HL-60/S4 treated with phorbol 12-myristate 13-acetate at 8.2 ng/mL for 4 days and 3 days (cell line): ENCODE results near the gene KCTD7.
"Not testable (repeated sequence)": the region's sequence is repeated elsewhere in the genome, so short reads cannot be mapped to it uniquely, and the experiment has no call there.

ENCODE experiments used
- in situ Hi-C: fragments of 300-500 bp; cut with MboI; formaldehyde crosslinking; loops from 2 replicates; pipeline ENCODE4 v1.15.0; 2022; ENCODE audit warnings: low sequenced_read_pairs

The KCTD7 gene

DNA sequence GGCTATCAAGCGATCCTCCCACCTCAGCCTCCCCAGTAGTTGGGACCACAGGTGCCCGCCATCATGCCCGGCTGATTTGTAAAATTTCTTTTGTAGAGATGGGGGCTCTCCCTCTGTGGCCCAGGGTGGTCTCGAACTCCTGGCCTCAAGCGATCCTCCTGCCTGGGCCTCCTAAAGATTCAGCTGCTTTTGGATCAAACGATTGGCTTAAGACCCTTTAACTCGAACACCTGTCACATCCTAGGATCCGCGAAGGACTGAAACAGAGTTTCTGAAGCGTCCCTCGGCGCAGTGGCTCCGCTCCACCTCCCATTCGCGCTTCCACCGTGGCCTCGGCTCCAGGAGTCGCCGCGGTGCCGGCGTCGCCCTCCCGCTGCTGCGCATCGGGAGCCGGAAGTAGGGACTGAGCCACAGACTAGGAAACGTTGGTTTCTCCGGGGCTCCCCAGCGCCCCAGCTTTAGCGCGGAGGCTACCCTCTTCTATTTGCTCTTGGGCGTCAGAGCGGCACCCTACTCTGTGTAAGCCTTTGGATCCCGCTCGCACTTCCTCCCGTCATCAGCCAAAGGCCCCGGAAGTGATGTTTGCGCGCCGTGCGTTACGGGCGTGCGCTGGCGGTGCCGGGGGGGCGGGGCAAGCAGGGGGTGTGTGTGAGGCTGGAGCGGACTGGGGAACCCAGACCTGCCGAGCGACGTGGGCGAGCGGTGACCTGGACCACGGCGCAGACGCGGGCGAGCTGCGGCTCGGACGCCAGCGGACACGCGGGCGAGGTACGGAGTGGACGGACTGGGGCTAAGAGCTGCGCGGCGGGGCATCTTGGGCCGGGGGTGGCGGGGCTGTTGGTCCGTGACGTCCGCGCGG is 53.0 kb downstream of the KCTD7 start:
- in situ Hi-C loops: no loop called here

DNA sequence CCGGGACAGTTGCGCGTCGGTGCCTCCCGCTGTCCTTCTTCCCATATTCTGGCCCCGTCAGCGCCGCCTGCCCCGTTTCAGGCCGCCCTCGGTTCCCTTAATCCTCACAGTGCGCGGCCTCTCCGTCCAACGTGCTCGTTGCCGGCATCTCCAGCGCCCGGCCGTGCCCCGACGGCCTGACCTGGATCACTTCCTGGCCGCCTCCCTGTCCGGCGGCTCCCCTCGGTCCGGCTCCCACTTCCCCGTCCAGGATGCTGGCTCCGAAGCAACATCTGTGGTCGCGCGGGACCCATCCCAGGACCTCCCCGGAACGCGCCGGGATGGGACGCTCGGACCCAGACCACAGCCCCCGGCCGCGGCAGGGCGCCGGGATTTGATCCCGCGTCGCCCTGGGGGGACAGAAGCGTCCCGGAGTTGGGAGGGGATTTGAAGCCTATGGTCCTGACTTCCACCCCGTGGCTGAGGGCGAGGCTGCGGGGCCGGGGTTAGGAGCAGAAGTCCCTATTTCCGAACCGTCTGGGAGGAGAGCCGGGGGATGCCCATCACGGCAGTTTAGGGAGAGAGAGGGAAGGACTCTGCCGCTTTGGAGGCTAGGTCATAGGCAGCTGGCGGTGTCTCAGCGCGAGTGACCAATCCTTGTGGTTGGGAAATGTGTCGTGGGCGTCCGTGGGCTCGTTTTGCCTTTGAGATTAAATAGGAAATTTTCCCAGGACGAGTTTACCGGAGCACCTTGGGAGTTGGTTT is 53.8 kb downstream of the KCTD7 start:
- in situ Hi-C loops: no loop called here

DNA sequence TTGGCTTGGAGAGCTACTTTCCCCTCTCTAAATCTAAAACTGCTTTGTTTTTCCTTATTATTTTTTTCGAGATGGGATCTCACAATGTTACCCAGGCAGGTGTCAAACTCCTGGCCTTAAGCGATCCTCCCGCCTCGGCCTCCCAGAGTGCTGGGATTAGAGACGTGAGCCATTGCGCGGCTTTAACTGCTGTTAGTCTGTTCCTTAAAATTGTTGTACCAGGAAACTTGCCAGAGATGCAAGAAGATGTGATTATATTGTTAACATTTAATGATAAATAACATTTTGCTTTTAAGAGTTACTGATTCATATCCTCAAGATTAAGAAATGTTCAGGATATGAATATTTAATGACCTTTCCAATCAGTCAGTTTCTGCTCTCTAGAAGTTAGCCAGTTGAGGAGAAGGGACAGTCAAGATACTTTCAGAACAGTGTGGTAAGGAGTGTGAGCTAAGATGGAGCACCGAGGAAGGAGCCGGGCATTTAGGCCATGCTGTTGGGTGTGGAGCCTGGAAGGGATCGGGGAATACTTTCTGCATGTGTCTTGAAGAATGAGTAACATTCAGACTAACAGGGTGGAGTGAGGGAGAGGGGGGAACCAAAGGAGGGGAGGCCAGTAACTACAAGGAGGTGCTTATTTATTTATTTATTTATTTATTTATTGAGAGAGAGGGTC is 54.6 kb downstream of the KCTD7 start:
- in situ Hi-C loops: not testable (repeated sequence)

DNA sequence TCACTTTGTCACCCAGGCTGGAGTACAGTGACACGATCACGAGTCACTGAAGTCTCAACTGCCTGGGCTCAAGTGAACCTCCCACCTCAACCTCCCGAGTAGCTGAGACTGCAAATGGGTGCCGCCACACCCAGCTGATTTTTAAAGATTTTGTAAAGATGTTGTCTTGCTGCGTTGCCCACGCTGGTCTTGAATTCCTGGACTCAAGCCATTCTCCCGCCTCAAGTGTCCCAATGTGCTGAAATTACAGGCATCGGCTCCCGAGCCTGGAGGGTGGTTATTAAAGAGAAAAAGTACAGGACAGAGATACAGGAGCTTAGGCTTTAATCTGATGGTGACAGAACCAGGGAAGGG is 55.1 kb downstream of the KCTD7 start:
- in situ Hi-C loops: no loop called here

DNA sequence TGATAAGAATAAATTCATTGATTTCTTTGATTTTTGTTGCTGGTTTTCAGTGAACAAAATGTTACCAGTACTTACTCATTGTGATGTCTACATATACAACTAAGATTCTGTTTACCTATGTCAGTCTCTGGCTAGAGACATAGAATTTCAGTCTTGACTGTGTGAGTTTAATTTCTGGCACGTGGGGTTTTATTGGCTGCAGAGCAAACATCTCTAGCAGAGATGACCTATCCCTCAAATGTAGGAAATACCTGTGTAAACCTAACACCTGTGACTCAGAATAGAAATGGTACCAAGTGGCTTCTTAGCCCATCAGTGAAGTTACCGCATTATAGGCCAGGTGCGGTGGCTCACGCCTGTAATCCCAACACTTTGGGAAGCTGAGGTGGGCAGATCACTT is 57.0 kb downstream of the KCTD7 start:
- in situ Hi-C loops: not testable (repeated sequence)

DNA sequence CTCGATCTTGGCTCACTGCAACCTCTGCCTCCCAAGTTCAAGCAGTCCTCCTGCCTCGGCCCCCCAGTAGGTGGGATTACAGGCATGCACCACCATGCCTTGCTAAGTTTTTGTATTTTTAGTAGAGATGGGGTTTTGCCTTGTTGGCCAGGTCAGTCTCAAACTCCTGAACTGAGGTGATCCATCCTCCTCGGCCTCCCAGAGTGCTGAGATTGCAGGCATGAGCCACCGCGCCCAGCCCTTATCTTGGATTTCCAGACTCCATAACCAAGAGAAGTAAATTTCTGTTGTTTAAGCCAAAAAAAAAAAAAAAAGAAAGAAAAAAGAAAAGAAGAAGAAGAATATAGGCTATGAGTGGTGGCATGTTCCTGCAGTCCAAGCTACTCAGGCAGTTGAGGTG is 58.5 kb downstream of the KCTD7 start:
- in situ Hi-C loops: no loop called here

DNA sequence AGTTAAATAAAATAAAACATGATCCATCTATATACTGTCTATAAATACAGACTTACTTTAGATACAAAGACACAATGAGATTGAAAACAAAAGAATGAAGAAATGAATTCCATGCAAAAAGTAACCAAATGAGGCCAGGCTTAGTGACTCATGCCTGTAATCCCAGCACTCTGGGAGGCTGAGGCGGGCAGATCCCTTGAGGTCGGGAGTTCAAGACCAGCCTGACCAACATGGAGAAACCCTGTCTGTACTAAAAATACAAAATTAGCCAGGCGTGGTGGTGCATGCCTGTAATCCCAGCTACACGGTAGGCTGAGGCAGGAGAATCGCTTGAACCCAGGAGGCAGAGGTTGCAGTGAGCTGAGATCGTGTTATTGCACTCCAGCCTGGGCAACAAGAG is 59.0 kb downstream of the KCTD7 start:
- in situ Hi-C loops: not testable (repeated sequence)

DNA sequence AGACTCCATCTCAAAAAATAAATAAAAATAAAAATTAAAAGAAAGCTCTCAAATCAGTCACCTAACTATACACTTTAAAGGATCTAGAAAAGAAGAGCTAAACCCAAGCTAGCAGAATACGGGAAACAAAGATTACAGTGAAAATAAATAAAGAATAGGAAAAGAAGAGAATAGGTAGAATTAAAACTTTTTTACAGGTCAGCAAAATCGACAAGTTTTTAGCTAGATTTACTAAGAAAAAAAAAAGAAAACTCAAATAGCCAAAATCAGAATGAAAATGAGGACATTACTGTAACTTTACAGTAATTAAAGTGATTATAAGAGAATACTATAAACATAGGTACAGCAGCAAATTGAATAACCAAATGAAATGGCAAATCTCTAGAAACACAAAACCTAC is 60.4 kb downstream of the KCTD7 start:
- in situ Hi-C loops: no loop called here

DNA sequence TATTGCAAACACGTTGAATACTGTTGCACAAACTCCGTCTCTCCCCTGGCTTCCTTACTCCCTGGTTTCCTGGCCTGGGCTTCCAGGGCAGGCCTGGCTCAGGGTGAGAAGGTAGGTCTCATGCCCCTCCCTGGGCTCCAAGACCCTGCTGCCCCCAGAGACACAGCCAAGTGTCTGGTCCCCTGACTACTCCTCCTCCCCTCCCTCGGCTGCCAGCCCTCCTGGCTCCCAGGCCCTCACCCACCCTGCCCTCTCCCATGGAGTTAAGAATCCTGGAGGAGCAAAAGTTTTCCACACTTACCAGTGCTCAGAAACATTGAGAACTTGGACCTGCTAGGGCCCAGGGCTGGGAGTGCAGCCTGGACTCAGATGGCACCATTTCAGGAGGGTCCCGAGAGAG is 64.7 kb downstream of the KCTD7 start:
- in situ Hi-C loops: no loop called here
